C4-2B (cell line): Measurements from ENCODE around the gene RPTOR.

ENCODE experiments used
- CTCF ChIP-seq: fragments of 450-650 bp; conservative IDR thresholded peaks from 2 replicates; pipeline ENCODE4 v1.5.1; 2017; ENCODE audit warnings: mild to moderate bottlenecking
- ZFX ChIP-seq: fragments of 450-650 bp; IDR thresholded peaks from 2 replicates; pipeline ENCODE4 v1.6.1; 2017

- TF ChIP-seq CTCF, result no peak
- TF ChIP-seq ZFX, result no peak
Observed at GRCh38 chr17:80564545-80564944, 19.9 kb downstream of the RPTOR start.
